ENCODE results near the gene ONECUT1.

DNA sequence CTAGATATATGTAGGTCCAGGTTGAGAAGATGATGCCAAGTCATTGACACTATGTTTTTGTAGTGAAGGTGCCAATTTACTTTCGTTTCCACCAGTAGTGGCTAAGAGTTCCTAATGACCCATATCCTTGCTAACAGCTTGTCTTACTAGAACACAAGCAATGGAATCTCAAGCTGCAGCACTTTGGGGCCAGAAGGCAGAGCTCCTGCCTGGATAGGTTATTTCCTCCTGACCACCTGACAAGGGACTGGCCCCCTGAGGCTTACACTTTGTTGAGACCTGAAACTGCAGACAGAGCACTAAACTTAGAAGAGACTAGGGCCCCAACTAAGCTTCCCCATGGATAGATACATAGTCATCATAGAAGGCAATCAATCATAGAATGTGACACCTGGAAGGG, 11.7 kb downstream of the ONECUT1 start:
- TF ChIP-seq CTCF (IDR thresholded peaks at IDR 0.05) (no peak), POLR2A (IDR thresholded peaks at IDR 0.05) (no peak)

Data from esophagus squamous epithelium (tissue), 4 donors.